BJ (cell line): ENCODE measurements around the gene ZNF580. TPM values are rescaled to one million over a fixed set of nuclear protein-coding genes. Genes with fewer than 3 reads are reported as not detected.

Experiments
- CTCF ChIA-PET: fragments of 350-600 bp; formaldehyde crosslinking; extraction: SDS; loops from one replicate; lab custom pipeline; 2021; ENCODE audit warnings: antibody characterized with exemption, inconsistent platforms; lab: Yijun Ruan, JAX
- POLR2A ChIA-PET: fragments of 300-600 bp; sonication (Branson Sonifier 250); formaldehyde crosslinking; extraction: SDS; loops from one replicate; lab custom pipeline; 2021; ENCODE audit warnings: antibody characterized with exemption; lab: Charles Lee
- DNase-seq: peaks from one replicate; pipeline ENCODE4 v3.0.0-alpha.2; 2011; ENCODE audit warnings: low read depth
- H3K27me3 ChIP-seq: 2 replicates; pipeline ENCODE4 v1.6.0; 2011; ENCODE audit warnings: low read length; ENCODE audit not compliant: control insufficient read depth, insufficient read depth
- H3K36me3 ChIP-seq: 2 replicates; pipeline ENCODE4 v1.5.1; 2011; ENCODE audit warnings: low read length; ENCODE audit not compliant: control insufficient read depth, insufficient read depth
- H3K4me3 ChIP-seq: 2 replicates; pipeline ENCODE4 v1.5.1; 2011; ENCODE audit warnings: low read depth, mild to moderate bottlenecking, control low read depth, low read length
- CTCF ChIP-seq: IDR thresholded peaks from 2 replicates; pipeline ENCODE4 v1.5.1; 2011; ENCODE audit warnings: low read depth, mild to moderate bottlenecking, control low read depth, inconsistent platforms, low read length, moderate library complexity; ENCODE audit not compliant: insufficient read depth
- polyA plus RNA-seq: library from polyadenylated mRNA; depleted of rRNA; stranded (reverse); fragments of >200 nt; gene quantifications from 2 replicates; pipeline ENCODE4 v1.2.3, GENCODE V29; 2011; rRNA removed

ZNF580 gene
- polyA plus RNA-seq, 1 experiment = 12.2 TPM

DNA sequence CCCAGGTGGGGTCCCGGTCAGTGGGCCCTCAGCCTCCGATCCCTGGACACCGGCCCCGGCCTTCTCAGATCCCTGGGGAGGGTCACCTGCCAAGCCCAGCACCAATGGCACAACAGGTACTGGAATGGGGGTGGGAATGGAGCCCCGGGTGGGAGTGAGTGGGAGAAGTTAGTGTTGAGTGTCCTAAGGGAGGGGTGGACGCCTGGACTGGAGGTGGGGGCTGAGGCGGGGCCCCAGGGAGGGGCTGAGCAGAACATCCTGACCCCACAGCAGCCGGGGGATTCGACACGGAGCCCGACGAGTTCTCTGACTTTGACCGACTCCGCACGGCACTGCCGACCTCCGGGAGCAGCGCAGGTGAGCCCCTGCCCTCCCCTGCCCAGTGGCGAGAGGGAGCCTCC, 51.9 kb downstream of the ZNF580 start:
- Histone ChIP-seq H3K4me3 (no peak overlapping the region), H3K36me3 (peaks cover 43% of the 10 kb centered on the region), H3K27me3 (no peaks in the 10 kb centered on the region)
- DNase-seq = no peak
- CTCF ChIA-PET = no interaction called here
- TF ChIP-seq CTCF = no peak
- POLR2A ChIA-PET = no interaction called here

Other genes with a start within 250 kb of the ZNF580 start
- 47.7 and 79.4 TPM in 2 replicates for gene UBE2S, start 233.2 kb upstream of the ZNF580 start, polyA plus RNA-seq
- not detected in 2 replicates for gene SHISA7, start 197.7 kb upstream of the ZNF580 start, polyA plus RNA-seq
- 93.8 and 123 TPM in 2 replicates for gene ISOC2, start 179.4 kb upstream of the ZNF580 start, polyA plus RNA-seq
- not detected in 2 replicates for gene C19orf85, start 176.3 kb upstream of the ZNF580 start, polyA plus RNA-seq
- gene ZNF628, start 164.4 kb upstream of the ZNF580 start, polyA plus RNA-seq = 0.36 and 0.48 TPM in 2 replicates
- gene NAT14, start 155.8 kb upstream of the ZNF580 start, polyA plus RNA-seq = 20.4 and 34.8 TPM in 2 replicates
- 5.5 and 8.2 TPM in 2 replicates for gene SSC5D, start 152.6 kb upstream of the ZNF580 start, polyA plus RNA-seq
- gene SBK2, start 103.9 kb upstream of the ZNF580 start, polyA plus RNA-seq = 0.07 TPM in 1 of 2 replicates, not detected in the other
- 0.06 and 0.11 TPM in 2 replicates for gene SBK3, start 95.5 kb upstream of the ZNF580 start, polyA plus RNA-seq
- 2.6 and 3.8 TPM in 2 replicates for gene ZNF579, start 60.2 kb upstream of the ZNF580 start, polyA plus RNA-seq
- gene FIZ1, start 41.5 kb upstream of the ZNF580 start, polyA plus RNA-seq = 3.7 and 4.0 TPM in 2 replicates
- 7.8 TPM in 2 replicates for gene ZNF524, start 40.7 kb upstream of the ZNF580 start, polyA plus RNA-seq
- 1.2 and 1.4 TPM in 2 replicates for gene ZNF865, start 35.4 kb upstream of the ZNF580 start, polyA plus RNA-seq
- 2.9 and 4.5 TPM in 2 replicates for gene ZNF784, start 16.4 kb upstream of the ZNF580 start, polyA plus RNA-seq
- gene ZNF581, start 2.6 kb downstream of the ZNF580 start, polyA plus RNA-seq = 22.1 and 31.3 TPM in 2 replicates
- gene CCDC106, start 7.2 kb downstream of the ZNF580 start, polyA plus RNA-seq = 5.5 and 8.9 TPM in 2 replicates
- 152 and 170 TPM in 2 replicates for gene U2AF2, start 14.0 kb downstream of the ZNF580 start, polyA plus RNA-seq
- 31.4 and 60.8 TPM in 2 replicates for gene EPN1, start 34.2 kb downstream of the ZNF580 start, polyA plus RNA-seq
- not detected in 2 replicates for gene NLRP9, start 97.4 kb downstream of the ZNF580 start, polyA plus RNA-seq
- not detected in 2 replicates for gene RFPL4A, start 118.1 kb downstream of the ZNF580 start, polyA plus RNA-seq
- gene RFPL4AL1, start 128.1 kb downstream of the ZNF580 start, polyA plus RNA-seq = not detected in 2 replicates
- gene NLRP11, start 191.0 kb downstream of the ZNF580 start, polyA plus RNA-seq = not detected in 2 replicates
- not detected in 2 replicates for gene NLRP4, start 195.5 kb downstream of the ZNF580 start, polyA plus RNA-seq